Stimulated activated CD8-positive, alpha-beta memory T cell treated with anti-CD3 and anti-CD28 coated beads, Interleukin-2, amount 100 ng/mL, for 48 hours (primary cell): ENCODE data around the gene MYO1B.

Experiments used
- DNase-seq, 2 donors: peaks; one replicate each; pipeline ENCODE4 v3.0.0-alpha.2; 2020; ENCODE audit warnings: low read depth in 2 of 2

The MYO1B gene

DNA sequence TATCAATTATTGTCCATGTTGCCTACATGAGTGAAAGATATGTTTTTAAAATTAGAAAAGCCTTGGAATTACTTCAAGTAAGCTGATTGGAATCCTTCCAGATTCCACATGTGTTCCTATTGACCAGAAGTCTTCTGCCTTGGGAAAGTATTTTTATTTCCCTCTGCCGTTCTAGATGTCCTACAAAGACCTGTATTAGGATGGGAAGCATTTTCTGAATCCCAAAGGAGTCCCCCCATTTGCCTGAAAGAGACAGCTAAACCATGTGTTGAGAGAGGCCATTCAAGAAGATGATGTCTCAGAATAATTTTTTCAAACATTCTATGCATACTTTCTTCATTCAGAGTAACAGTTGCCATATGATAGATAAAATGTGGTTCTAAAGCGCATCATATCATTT lies 19.0 kb upstream of the MYO1B start:
- no peak for DNase-seq

DNA sequence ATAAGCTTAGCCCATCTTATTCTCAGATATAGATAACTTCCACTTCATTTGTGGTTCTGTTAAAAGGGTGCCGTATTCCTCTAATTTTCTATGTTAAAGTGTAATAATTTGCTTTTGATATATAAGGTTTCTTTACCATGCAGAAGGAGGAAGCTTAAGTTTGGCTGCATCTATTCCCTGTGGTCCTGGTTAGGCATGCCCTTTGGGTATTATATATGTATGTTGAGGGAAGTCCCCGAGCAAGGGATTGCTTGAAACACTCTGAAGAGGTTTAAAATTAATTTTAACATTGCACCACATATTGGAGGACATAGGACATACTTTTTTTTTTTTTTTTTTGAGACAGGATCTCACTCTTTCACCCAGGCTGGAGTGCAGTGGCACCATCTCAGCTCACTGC lies 16.9 kb upstream of the MYO1B start:
- no peak for DNase-seq

DNA sequence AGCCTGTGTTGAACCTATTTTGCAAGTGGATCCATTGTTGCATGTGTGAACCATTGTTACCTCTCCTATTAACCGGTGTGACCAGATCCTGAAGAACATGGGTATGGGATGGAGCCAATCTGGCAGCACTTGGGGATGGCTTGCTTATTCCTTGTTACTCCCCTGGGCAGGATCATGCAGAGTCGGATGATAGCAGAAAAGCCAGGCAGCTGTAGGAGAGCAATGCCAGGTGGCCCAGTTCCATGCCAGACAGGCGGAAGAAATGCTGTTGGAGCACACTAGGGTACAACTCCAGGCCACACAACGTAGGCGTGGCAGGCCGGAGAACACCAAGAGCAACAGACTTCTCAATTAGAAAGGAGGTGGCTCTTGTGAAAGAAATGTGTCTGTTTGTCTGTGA lies 16.3 kb upstream of the MYO1B start:
- no peak for DNase-seq

DNA sequence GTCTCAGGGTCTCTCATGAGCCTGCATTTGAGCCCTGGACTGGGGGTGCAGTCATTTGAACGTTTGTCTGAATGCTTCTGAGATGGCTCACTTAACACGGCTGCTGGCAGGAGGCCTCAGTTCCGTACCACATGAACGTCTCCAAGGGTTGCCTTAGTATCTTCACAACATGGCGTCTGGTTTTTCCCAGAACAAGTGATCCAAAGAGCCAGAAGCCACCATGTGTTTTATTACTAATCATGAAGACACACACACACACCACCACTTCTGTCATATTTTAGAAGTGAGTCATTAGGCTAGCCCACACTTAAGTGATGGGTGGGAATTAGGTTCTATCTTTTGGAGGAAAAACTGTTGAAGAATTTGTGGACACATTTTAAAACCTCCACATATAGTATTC lies 15.0 kb upstream of the MYO1B start:
- DNase-seq, result no peak

DNA sequence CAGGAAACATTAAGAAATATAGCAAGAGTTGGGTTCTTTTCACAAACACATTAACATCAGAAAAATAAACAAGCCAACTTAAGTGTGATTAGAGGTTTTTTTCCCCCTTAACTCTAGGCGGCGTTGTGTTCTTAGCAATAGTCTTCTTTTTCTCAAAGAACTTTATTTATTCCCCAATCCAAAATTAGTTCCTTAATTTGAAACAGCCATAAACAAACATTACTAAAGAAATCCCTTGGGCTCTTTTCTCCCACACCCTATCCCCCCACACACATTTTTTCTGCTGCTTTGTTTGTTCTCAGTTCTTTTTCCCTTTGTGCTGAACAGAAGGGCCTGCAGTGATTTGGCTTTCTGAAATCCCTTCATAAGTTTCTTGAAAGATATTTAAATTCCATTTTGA lies 13.2 kb upstream of the MYO1B start:
- no peak for DNase-seq

DNA sequence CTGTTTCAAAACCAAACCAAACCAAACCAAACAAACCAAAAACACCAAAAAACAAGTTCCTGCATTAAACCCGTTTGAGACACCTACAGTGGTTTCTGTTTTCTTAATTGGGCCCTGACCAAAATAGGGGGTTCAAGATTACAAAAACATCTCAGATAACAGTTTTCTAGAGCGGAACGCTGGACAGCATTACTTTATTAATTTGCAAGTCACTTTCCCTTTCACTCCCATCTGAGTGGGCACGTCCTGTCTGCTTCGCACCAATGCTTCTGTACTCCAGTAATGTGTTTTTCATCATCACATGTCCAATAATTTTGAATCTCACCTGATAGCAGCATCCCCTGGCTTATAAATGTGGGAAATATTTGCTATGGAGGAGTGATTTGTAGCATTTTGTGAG lies 11.7 kb upstream of the MYO1B start:
- no peak for DNase-seq

DNA sequence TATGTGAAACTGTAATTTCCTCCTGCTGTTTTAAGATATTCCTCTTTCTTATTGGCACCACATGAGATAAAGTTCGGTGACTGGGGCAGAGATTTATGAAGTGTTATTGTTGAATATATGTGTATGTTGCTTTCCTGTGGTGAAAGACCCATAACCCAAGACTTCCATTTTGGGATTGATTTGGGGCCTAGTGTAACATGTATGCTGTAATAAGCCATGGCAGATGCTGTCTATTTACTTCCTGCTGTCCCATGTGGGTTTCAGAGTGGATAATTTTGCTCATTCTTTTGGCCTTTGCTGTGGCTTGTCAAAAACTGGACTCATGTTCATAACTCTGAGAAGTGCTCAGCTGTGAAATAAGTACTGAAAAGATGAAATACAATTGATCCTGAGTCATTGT lies 10.8 kb upstream of the MYO1B start:
- no peak for DNase-seq

DNA sequence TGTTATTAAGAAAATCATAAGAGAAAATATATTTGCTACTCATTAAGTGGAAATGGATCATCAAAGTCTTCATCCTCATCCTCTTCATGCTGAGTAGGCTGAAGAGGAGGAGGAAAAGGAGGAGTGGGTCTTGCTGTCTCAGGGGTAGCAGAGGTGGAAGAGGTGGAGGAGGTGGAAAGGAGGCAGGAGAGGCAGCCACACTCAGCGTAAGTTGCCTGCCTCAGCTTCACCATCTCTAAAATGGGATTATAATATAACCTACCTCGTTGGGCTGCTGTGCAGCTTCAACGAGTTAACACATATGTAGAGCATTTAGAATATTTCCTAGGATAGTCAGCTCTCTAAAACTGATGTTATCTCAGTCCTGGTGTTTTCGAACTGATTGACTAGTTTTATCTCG lies 4.3 kb upstream of the MYO1B start:
- no peak for DNase-seq

DNA sequence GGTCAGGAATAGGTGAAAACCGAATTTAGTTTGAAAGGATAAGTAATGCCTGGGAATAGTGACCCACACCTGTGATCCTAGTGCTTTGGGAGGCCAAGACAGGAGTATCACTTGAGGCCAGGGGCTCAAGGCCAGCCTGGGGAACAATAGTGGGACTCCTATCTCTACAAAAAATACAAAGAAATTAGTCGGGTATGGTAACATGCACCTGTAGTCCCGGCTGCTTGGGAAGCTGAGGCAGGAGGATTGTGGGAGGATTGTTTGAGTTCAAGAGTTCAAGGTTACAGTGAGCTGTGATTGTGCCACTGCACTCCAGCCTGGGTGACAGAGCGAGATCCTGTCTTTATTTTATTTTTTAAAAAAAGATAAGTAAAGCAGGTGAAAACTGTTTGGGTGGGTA lies 3.8 kb upstream of the MYO1B start:
- DNase-seq, result no peak

DNA sequence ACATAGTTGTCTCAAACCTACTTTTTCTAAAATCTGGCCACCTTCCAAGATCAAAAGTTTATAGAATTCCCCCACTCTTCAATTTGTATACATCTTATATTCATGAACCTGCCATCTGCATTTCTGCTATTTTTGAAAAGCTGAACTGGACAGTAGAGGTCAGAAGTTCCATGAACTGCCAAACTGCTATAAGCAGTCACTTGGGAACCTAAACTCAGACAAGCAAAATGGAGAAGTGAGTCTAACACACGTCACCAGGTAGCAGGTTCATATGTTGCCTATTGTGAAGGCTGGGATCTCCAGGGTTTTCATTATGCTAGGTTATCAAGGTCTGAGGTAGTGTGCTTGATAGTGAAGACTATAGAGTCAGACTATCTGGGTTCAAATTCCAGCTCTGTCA lies 2.0 kb upstream of the MYO1B start:
- no peak for DNase-seq

DNA sequence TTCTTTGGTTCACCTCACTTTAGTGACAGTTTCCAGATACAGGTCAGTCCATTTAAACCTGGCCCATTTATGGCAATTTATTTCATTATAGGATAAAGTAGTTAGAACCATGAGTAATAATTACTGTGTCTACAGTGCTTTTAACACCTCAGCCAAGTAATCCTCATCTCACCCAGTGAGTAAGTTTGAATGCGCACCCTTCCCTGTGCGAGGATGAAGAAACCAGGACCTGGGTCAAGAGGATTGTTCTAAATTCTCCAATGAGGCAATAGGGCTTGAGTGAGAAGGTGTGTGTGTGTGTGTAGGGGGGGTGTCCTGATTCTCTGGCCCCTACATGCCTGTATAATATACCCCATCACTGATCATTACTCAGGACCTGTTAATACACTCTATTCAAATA lies 854 bp upstream of the MYO1B start:
- no peak for DNase-seq

DNA sequence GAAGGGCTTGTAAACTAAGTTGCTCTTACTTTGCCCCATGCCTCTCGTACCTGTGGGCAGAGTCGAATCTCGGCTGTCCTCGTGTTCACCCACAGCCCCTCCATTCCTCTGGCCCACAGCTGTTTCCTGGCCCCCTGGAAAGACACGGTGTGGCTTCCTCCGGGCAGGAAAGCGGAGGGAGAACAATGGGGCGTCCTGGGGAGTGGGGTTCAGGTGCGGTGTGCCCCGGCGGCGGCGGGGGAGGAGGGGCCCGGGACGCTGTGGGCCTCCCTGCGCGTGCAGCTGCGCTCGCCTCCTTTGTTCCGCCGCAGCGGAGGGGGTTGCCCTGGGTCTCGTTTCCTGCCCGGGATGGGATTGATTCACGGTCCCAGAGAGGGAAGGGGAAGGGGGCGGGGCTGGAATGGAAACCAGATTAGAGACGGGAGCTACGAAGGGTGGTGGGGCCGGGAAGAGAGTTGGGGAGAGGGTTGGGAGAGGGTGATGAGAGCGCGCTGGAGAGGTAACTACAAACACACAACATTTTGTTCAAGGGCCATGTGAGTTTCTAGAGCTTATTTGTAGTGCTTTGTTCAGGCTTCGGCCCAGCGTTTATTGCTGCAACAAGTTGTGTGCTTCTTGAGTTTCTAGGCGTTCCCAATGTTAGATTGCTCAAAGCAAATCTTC lies 796 bp downstream of the MYO1B start:
- DNase-seq, result peak; percentile 20

DNA sequence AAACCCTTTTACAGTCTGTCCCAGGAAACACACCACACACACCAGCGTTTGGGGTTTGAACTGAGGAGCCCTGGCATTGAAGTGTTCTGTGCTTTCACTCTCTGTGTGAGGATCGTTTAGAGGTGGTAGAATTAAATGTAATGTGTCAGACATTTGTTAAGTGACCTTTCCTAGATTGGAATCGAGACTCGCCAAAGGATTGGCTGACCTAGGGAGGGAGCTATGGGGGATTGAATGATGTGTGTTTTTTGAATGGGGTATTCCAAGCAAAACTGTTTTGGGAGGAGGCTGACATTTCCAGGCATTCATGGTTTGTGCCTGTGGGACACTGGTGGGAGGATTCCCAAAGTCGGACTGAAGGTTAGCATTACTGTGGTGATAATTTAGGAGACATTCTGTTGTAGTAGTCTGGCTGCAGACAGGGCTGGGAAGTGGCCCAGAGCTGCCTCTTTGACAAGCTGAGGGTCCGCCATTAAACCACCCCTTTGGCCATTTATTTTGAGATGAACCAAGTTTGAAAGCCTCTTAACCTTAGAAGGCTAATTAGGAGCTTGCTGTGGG lies 1.7 kb downstream of the MYO1B start:
- no peak for DNase-seq

DNA sequence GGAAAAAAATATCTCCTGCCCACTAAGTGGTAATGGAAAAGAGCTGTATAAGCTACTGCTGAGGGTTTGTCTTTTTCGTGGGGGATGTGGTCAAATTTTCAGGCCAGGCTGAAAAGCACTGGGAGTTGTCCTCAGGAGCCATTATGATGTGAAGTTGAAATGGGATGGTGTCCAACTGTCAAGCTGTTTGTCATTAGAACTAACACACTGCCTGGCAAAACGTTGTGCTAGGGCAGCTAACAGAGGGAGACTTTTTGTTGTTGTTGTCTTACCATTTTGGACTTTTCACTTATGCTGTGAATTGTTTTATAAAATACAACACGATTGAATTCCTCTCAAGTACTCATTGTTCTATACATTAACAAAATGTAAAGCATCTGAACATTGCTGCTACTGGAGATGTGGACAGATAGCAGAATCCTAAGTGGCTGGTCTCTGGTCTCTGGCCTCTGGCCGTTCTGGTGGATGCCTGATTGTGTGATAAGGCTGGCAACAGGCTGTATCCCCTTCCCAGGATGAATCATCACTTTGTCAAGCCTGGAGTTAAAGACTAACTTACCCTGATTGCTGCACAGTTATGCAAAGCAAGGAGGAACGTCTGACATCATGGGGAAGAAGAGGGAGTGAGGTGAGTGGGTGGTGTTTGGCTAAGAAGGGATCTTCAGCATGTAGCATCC lies 2.3 kb downstream of the MYO1B start:
- no peak for DNase-seq

DNA sequence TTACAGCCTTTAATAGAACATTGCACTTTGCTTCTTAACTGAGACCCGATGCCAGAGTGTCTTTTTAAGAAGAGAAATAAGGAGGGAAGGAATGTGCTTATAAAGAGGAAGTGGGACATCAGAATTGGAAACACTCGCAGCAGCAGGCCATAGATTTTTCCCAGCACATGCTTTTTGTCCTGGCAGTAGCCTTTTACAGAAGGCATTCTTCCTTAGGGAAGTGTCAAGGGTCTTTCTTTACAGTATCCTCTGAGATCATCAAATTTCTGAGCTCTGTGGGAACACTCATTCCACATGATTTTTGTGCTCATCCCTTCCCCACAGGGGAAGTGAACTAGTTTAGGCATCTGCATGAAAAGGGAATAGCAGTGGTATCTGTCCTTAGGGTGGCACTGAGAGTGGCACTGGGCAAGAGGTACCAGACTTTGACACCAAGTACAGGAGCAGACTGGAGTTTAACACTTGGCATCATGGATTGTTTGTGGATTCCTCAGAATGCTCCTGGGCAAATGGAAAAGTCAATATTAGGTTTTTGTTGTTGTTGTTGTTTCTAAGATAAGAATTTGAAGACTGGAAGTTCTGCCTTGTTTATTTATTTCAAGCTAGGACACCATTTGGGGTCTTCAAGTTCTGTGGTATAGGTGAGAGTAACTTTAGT lies 4.1 kb downstream of the MYO1B start:
- no peak for DNase-seq

DNA sequence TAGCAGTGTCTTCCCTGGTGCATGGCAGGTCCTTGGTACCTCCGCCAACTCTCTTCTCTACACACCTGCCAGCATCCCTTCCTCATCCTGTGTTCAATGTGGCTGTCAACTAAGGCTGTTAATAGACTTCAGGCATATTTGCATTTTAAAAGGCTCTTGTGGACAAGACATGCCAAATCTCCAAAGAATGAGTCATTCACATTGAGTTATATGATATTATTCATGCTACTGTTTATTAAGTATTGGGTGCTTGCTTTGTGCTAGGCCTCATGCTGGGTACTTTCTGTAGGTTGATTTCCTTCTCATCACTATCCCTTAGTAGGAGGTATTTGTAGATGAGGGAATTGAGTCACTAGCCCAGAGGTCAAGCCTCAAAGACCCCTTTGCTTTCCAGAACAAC lies 5.2 kb downstream of the MYO1B start:
- no peak for DNase-seq

DNA sequence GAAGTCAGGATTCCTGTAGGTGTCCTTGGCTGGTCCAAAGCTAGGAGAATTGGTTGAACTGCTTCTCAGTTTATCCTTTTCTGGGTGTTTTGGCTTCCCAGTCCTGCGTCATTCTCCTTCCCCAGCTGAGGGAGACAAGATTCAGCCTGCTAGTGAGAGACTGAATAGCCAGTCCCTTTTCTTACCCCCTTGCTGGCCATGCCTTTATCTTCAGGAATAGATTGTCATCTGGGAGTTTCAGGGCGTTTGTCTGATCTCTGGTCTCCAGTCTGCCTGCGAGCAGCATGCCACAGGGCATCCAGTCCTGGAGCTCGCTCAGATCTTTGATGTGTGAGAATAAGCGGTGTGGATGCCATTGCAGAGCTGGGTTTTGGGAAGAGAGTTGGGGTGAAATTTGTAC lies 5.8 kb downstream of the MYO1B start:
- DNase-seq, result no peak

DNA sequence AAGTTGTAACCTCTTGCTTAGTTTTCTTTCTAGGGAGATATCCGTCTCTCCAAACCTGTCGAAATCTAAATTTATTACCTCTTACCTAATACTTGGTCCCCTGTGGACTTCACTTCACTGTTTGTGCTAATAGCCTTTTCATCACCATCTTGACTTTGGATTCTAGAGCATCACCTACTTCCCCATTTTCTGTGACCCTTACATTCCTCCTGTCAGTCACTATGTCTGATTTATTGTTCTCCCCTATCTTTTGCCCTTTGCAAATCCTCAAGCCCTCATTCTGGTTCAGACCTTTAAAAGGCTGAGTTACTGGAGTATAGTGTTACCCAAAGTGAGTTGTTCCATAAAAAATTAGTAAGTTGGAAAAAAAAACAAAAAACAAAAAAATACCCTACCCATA lies 7.5 kb downstream of the MYO1B start:
- no peak for DNase-seq

DNA sequence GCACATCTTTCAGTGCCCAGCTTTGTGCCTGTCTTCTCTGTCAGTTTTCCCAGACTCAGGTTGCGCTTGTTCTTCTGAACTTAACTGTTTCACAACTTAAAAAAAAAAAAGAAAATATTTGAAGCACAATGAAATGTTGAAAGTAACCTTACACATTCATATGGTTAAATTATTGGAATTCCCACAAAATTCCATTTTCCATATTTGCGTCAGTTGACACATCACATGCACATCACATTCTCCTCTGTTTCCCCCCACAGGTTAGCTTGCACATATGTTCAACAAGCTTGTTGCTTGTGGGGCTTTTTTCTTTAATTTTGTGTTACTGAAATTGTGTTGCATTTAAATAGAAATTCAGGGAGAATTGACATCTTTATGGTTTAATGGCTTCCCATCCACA lies 8.3 kb downstream of the MYO1B start:
- DNase-seq, result no peak

DNA sequence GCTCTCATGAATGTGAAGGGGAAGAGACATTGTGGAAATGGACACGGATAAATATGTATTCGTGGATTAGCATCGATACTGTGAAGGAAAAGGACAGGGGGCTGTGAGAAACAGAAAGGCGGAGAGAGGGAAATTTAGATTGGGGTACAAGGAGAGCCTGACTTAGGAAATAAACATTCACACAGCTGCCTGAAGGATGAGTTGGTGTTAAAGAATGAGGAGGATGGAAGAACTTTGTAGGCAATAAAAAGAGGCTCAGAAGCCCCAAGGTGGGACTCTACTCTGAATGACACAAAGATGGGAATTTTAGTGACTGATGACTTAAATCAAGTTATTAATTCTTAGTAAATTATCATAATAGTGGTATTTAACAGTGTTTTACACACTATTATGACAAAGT lies 10.1 kb downstream of the MYO1B start:
- DNase-seq, result no peak

DNA sequence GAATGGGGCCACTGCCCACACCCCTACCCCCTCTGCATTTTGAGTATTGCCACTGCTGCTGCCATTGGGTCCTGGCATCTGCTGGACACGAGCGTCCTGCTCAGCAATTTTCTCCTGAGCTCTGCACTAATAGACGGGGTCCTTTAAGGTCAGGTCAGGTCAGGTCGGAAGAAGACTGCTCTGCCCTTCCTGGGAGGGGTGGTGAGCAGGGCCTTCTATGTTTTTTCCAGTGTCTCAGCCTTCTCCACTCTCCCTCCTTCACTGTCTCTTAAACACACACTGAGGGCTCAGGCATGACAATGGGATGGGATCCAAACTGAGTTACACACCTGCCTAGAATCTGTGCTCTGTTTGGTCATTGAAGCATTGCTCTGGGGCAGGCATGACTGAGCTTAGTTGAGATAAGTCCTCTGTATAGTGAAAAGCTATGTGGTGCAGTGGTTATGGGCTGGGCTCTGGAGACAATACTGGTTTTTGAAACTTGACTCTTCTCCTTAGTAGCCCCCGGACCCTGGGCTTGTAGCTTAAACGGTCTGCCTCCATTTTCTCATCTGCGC lies 10.6 kb downstream of the MYO1B start:
- DNase-seq, result no peak

DNA sequence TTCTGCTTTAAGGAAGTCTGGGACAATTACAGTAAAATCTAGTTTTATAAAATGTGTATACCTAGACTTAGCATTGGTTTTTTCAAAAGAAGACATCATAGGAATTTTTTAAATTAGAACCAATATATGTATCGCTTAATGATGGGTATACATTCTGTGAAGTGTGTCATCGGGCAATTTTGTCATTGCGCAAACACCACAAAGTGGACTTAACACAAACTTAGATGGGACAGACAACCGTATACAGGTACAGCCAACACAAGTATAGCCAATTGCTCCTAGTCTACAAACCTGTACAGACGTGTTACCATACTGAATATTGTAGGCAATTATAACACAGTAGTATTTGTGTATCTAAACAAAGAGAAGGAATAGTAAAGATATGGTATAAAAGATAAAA lies 12.7 kb downstream of the MYO1B start:
- DNase-seq, result no peak

DNA sequence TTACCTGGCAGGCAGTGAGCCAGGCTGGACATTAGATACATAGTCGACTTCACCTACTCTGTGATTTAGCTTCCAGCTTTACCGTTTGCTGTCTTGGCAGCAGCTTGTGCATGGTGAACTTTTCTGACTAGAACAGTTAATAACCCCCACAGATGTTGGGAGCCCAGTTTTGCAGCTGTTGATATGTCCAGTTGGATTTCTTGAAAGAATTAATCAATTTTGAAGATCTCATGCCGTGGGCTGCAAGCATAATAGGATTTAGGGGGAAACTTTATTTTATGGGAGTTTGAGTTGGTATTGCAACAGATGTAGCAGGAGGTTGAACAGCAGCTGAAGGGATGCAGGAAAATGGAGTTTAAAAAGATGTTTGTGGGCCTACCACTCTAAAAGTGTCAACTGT lies 13.8 kb downstream of the MYO1B start:
- no peak for DNase-seq
